DMS114 treated with DMSO at 0.1 percent for 48 hours (cell line): ENCODE results near the gene FASTKD1.
A peak's percentile ranks its signal among the peaks of the same experiment; 100 is the strongest.
"Not testable (repeated sequence)": the region's sequence is repeated elsewhere in the genome, so short reads cannot be mapped to it uniquely, and the experiment has no call there.

Source experiments
- DNase-seq: peaks from one replicate; lab custom pipeline; 2025; ENCODE audit not compliant: unreplicated experiment; lab: John Stamatoyannopoulos, UW

Gene FASTKD1

DNA sequence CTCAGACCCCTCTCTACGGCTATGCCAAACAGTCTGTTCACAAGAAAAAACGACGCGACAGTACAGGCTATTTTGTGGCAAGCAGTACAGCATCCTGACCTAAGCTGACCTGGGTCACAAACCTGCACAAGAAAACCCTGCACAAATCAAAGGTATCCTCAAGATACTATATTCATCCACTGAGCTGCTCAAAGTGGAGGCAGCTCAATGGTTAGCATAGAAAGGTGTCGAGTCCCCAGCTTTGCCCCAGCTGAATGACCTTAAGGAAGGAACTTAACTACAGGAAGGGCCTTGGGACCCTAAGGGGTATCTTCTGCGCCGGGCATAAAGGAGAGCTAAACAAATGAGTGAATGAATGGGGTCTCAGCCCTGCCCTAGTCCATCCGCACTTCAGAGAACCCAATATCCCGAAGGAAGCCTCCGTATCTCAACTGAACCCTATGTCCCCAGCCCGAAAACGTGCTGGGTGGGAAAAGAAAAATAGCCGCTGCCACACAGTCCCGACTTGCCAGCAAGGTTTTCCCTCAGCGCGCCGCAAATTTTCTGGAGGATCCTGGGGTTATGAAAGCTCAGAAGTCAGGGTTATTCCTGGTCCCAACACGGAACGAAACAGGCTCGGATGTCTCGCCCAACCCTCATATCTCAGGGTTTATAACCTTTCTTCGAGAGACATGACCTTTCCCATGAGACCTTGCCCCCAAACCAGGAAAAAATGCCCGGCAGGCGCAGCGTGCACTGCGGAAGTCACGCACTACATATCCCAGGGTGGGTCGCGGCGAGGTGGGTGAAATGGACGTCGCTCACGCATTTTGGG lies at the start of gene FASTKD1:
Gene FASTKD1, minus strand, starts transcription at position 706 of the 814 bp plus-strand sequence. CDS start 1,836 bp downstream, outside the sequence.
- DNase-seq = peak; percentile 81

DNA sequence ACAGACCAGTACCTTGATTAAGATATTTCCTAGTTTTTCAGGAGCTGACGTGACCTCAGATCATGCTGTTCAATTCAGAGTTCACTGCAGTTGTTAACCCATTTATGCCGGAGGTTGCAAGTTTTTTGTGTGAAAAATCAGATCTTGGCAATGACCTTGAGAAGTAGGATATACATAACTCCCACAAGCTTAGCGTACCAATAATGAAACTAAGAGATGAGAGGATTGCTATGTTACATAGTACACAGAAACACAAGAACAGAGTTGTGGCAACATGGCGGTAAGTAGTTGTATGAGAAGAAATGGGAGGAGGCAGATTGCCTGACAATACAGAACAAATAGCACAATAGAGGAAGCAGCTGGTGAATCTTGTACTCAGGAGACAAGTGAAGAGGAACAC lies 49.6 kb upstream of the FASTKD1 start:
- no peak for DNase-seq

DNA sequence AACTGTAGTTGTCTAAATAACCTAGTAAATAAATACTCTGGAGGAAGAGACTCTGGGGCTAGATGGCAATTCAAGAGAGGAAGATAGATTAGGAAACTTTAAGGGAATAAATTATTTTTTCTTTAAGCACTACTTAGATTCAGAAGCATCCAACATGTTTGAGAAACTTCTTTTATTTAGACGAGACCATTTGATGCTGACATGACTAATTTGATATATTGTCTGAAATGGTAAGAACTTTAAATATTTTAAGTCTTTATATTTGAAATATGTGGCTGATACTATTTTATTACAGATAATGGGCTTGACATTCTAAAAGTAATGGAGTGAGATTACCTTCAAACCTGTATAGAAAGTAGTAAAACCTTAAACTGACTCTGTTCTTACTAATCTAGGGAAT lies 46.8 kb upstream of the FASTKD1 start:
- no peak for DNase-seq

DNA sequence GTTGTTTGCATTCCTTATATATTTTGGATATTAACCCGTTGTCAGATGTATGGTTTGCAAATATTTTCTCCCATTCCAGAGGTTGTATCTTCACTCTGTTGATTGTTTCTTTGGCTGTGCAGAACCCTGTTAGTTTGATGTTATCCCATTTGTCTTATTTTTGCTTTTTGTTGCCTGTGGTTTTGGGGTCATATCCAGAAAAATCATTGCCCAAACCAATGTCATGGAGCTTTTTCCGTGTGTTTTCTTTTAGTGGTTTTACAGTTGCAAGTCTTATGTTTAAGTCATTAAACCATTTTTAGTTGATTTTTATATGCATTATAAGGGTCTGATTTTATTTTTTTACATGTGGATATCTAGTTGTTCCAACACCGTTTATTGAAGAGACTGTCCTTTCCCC lies 46.3 kb upstream of the FASTKD1 start:
- no peak for DNase-seq

- not testable (repeated sequence) for DNase-seq
Measured at GRCh38 chr2:169615982-169616381, 42.3 kb upstream of the FASTKD1 start.

GRCh38 chr2:169613876-169614275 lies 40.2 kb upstream of the FASTKD1 start:
- no peak for DNase-seq

GRCh38 chr2:169609264-169609663 lies 35.6 kb upstream of the FASTKD1 start:
- DNase-seq = no peak

GRCh38 chr2:169599568-169599967 lies 25.9 kb upstream of the FASTKD1 start:
- no peak for DNase-seq

GRCh38 chr2:169598982-169599381 lies 25.3 kb upstream of the FASTKD1 start:
- DNase-seq = no peak

- DNase-seq = not testable (repeated sequence)
Measured at GRCh38 chr2:169596546-169596945, 22.9 kb upstream of the FASTKD1 start.

DNA sequence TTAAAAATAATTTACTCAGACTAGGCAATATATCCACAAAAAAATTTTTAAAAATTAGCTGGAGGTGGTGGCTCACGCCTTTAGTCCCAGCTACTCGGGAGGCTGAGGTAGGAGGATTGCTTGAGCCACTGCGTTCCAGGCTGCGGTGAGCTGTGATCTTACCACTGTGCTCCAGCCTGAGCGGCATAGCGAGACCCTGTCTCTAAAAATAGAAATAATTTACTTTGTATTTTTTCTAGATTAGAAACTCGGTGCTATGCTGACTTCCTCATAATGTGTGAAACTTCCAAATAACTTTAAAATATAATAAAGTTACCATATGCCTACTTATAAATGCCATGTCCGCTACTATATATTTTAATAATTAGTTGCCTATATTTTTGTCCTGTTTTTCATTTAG lies 17.1 kb upstream of the FASTKD1 start:
- no peak for DNase-seq

GRCh38 chr2:169585673-169586072 lies 12.0 kb upstream of the FASTKD1 start:
- no peak for DNase-seq

GRCh38 chr2:169584005-169584877 lies 10.6 kb upstream of the FASTKD1 start, which contains the start of gene PPIG:
Gene PPIG, plus strand, starts transcription at chr2:169584351. Its CDS starts 19,691 bp downstream, at chr2:169604042.
- peak; percentile 71 for DNase-seq

DNA sequence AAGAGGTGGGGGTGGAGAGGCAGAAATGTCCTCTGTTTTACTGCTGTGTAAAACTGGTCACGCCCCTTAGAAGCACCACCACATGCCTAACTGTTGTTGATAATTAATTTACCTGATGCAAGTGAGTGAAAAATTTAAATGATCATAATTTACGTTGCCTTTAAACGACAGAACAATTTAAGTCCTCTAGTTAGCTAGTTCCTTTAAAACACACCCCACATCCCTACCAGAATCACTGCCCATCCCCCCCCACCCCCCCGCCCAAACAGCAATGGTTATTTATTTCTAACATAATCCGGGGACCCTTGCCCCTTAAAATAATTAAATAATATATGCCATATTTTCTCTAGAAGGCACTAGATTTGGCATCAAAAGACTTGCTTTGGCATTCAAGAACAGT lies 9.9 kb upstream of the FASTKD1 start:
- DNase-seq = no peak

DNA sequence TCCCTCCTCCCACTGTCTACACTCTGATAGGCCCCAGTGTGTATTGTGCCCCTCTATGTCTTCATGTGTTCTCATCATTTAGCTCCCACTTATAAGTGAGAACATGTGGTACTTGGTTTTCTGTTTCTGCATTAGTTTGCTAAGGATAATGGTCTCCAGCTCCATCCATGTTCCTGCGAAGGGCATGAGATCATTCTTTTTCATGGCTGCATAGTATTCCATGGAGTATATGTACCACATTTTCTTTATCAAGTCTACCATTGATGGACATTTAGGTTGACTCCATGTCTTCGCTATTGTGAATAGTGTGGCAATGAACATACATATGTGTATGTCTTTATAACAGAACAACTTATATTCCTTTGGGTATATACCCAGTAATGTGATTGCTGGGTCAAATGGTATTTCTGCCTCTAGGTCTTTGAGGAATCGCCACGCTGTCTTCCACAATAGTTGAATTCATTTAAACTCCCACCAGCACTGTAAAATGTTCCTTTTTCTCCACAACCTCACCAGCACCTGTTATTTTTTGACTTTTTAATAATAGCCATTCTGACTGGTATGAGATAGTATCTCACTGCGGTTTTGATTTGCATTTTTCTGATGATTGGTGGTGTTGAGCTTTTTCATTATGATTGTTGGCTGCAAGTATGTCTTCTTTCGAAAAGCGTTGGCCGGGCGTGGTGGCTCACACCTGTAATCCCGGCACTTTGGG lies 9.0 kb upstream of the FASTKD1 start:
- DNase-seq = not testable (repeated sequence)

- no peak for DNase-seq
Measured at GRCh38 chr2:169579044-169579443, 5.4 kb upstream of the FASTKD1 start.

- DNase-seq = not testable (repeated sequence)
Measured at GRCh38 chr2:169575264-169575663, 1.6 kb upstream of the FASTKD1 start.

DNA sequence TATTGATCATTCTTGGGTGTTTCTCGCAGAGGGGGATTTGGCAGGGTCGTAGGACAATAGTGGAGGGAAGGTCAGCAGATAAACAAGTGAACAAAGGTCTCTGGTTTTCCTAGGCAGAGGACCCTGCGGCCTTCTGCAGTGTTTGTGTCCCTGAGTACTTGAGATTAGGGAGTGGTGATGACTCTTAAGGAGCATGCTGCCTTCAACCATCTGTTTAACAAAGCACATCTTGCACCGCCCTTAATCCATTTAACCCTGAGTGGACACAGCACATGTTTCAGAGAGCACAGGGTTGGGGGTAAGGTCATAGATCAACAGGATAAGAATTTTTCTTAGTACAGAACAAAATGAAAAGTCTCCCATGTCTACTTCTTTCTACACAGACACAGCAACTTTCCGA lies 874 bp upstream of the FASTKD1 start:
- not testable (repeated sequence) for DNase-seq

GRCh38 chr2:169573974-169574299 lies 272 bp upstream of the FASTKD1 start:
- DNase-seq = no peak

DNA sequence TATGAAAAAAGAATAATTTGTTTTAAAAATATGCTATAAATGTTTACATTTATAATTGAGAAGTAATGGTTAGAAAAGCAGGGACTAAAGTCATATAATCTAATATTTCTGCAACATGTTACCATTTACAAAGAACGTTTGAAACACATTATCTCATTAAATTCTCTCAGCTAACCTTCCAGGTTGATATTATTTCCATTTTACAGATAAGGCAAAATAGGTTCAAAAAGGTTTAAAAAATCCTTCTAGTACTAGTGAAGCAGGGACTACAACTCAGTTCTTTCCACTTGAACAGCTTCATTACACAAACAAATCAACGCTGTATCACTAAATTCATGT lies 875 bp downstream of the FASTKD1 start:
- no peak for DNase-seq

- no peak for DNase-seq
Measured at GRCh38 chr2:169572189-169572588, 1.5 kb downstream of the FASTKD1 start.
